GM04504 (cell line): ENCODE data around the gene NKTR.

Experiments used
- DNase-seq: peaks from one replicate; pipeline ENCODE4 v3.0.0-alpha.2; 2012; ENCODE audit warnings: low read depth

NKTR gene

GRCh38 chr3:42662037-42662812 is 61.7 kb downstream of the NKTR start:
- DNase-seq = no peak

DNA sequence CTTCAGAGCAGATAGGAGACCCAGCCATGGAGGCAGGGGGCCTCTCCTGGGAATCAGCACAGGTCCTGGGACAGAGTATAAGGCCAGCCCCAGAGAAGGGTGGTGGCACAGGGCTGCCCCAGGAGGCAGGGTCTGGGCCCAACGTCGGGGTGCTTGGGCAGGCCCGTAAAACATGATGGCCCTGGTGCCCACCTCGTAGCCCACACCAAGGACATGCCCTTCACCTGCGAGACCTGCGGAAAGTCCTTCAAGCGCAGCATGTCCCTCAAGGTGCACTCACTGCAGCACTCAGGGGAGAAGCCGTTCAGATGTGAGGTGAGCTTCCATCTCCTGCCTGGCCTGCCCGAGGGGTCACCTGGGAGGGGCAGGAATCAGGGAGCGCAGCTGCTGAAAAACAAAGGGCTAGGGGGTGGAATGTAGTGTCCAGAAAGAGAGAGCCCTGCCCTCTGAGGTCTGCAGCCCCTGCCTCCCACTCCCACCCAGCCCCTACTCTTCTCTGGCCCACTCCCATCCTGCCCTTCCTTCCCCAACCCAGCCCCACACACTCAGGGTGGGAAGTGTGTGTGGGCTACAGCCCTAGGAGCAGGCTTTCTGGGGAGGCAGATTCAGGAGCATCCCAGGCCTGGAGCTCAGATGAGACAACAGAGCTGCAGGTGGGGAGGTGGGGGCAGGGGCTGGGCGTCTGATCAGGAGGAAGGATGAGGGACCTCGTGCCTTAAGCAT is 62.5 kb downstream of the NKTR start:
- DNase-seq = no peak

GRCh38 chr3:42663581-42664437 is 63.3 kb downstream of the NKTR start:
- no peak for DNase-seq

DNA sequence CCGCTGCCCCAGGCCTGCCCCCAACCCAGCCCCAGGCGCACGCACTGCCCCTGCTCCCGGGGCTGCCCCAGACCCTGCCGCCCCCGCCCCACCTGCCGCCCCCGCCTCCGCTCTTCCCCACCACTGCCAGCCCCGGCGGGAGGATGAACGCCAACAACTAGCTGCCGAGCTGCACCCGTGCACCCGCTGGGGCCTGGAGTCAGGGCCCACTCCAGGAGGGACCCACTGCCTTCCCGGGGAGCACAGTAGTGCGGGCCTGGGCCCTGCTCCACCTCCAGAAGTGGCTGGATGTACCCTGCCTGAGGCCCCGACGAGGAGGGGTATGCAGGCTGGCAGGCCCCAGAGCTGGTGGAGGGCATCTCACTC is 63.9 kb downstream of the NKTR start:
- no peak for DNase-seq

DNA sequence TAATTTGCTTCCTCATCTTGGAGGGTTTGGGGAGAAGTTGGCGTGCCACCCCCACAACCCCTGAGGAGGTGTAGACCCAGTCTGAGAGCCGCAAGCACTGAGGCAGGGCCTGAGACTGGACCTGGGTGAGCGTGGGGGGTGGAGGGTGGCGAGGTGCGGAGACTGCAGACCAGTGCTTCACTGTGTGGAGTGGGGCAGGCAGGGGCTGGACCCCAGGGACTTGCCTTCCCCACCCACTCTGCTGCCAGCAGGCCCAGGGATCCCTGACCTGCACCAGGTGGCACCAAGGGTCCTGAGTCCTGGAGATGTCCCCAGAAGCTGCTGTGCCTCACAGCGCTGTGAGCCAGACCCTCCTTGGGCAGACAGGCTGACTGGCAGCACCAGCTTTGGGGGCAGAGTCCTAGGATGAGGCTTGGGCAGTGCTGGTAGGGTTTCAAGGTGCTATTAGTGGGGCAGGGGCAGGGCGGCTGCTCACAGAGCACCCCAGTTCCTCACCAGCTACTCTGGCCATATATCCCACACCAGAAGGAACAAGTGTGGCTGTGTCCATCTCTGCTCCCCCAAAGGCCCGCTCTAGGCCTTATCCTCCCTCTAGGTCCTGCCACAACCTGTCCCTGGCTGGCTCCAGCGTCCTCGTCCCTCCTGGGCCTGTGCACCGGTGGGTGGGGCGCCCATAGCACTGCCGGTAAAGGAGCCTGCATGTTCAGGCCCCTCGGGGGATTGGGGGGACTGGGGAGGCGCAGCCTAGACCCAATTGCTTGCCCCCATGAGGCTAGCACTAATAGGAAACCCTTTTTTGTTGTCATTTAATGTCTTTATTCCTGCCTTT is 64.8 kb downstream of the NKTR start:
- DNase-seq = no peak

DNA sequence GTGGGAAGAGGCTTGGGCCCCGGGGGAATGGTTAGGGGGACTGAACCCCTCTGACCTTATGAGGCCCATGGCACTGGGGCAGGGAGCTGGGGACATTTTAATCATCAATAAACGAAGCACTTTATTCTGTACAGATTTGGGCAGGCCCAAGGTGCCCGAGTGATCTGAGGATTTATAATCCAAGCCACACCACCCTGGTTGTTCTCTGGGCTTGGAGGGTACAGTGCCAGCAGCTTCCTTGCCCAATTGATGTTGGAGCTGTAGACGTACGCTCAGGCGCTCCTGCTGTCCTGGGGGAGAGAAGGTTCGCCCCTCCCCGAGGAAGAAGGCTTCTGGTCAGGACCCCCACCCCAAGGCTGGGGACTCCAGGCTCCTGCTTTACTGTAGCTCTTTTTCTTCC is 65.5 kb downstream of the NKTR start:
- DNase-seq = no peak

GRCh38 chr3:42666577-42666998 is 66.1 kb downstream of the NKTR start:
- no peak for DNase-seq

DNA sequence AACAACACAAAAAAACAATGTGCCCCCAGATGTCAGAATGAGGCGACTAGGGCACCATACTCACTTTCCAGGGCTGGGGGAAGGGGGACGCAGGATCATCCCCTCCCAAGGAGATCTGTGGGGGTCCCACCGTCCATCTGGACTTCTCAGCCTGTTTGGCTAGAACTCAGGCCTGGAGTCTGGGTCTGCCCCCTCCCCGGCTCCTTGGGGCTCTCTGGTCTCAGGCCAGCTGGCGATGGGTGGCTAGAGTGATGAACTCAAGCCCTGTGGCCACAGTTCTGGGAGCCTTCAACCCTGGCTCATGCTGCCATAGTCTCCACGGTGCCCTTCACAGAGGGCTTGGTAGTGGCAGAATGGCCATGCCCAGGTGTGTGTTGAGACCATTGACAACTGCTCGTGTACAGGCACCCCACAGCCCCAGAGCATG is 66.6 kb downstream of the NKTR start:
- DNase-seq = no peak

DNA sequence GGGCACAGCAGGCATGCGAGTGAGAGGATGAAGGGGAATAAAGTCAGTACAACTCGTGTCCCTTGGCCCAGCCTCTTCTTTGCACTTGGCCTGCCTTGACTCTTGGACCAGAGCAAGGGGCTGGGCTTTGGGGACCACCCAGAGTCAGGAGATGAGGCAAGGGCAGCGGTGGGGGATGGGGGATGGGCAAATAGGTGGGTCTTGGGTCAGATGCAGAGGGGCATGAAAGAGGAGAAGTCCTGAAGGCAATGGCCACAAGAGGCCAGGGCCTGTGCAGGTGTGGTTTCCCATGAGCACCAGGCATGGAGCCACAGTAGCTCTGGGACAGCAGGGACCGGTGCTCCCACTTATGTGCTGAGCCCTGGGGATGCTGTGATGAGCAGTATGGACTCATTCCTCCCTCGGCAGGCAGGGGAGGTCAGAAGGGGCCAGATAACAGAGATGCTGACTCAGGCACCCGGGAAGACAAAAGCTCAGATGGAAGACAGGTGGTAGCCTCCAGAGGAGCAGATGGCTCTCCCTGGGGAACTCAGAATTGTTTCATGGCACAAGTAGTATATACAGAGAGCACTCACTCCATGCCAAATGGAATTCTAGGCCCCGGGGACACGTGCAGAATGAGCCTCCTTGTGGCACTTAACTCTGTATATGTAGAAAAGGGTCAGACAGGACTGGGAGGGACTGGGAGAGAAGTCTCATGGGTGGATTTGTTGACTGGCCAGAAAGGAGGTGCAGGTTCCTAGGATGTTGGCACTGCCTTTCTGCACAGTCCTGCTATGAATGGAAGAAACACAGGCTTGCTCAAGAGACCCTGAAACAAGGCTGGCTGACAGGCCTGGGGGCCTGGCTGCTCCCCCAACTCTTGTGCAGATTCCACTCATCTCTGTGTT is 67.3 kb downstream of the NKTR start:
- DNase-seq = no peak

DNA sequence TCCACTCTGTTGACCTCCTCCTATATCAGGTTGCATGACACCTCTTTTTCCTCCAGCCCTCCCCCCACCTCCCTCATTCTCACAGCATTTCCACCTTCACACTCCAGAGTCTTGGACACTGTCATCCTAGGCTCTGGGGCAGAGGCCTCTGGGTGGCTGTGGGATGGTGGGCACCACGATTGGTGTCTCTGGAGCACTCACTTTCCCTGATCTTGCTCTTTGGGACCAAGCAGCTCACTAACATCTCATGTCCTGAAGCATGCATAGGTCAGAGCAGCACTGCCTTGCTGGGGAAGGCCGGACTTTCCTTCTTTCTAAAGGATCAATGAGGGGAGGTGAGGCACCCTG is 67.9 kb downstream of the NKTR start:
- DNase-seq = no peak

DNA sequence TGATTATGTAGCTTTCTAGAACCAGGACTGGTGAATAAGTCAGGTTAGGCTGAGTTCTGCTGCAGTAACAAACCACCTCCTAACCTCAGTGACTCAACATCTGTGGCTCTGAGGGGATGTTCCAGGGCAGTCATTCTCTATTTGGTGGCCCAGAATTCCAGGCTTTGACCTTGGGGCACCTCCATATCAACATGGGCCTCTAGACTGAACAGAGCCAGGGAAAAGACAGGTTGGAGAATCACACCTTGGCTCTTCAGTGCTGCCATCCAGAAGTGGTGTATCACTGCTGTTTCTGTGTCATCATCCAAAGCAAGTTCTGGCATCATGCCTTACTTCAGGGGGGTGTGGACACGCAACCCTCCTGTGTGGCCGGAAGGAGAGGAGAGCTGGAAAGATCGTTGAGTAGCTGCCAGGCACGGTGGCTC is 68.3 kb downstream of the NKTR start:
- DNase-seq = no peak

- DNase-seq = no peak
Measured at GRCh38 chr3:42670051-42670576, 69.6 kb downstream of the NKTR start.

- DNase-seq = no peak
Measured at GRCh38 chr3:42670670-42671069, 70.2 kb downstream of the NKTR start.

- DNase-seq = no peak
Measured at GRCh38 chr3:42672515-42672914, 72.0 kb downstream of the NKTR start.

DNA sequence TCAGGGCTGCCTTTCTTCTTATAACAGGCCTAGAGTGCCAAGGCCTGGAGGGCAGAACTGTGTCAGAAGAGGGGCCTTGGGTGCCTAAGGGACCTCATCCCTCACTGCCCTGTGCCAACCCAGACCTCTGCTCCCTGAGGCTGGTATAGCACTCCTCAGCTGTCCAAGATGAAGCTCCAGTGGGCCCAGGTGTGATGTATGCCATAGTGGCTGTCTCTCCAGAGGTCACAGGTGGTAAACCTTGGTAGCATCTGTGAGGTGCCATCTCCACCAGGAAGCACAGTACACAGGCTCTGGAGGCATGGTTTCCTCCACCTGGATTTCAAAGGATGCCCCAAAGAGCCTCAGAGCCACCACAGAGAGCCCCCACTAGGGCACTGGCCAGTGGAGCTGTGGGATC is 72.6 kb downstream of the NKTR start:
- no peak for DNase-seq

DNA sequence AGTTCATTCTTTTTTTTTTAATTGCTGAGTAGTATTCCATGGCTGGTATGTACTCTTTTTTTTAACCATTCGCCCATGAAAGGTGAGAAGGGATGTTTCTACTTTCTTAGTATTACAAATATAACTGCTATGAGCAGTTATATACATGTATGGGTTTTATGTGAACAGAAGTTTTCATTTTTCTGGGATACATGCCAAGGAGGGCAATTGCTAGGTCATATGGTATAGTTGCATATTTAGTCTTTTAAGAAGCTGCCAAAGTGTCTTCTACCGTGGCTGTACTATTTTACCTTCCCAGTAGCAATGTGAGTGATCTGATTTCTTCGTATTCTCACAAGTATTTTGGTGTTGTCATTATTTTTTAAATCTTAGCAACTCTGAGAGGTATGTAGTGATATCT is 73.7 kb downstream of the NKTR start:
- DNase-seq = no peak

DNA sequence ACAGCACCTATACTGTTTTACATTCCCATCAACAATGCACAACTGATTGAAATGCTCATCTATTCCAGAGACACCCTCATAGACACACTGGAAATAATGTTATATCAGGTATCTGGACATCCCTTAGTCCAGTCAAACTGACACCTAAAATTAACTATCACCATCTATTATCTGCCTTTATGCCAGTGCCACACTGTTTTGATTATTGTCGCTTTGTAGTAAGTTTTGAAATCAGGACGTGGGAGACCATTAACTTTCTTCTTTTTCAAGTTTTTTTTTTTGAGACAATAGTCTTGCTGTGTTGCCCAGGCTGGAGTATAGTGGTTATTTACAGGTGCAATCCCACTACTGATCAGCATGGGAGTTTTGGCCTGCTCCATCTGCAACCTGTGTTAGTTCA is 75.4 kb downstream of the NKTR start:
- no peak for DNase-seq

- no peak for DNase-seq
Measured at GRCh38 chr3:42678447-42678846, 78.0 kb downstream of the NKTR start.

DNA sequence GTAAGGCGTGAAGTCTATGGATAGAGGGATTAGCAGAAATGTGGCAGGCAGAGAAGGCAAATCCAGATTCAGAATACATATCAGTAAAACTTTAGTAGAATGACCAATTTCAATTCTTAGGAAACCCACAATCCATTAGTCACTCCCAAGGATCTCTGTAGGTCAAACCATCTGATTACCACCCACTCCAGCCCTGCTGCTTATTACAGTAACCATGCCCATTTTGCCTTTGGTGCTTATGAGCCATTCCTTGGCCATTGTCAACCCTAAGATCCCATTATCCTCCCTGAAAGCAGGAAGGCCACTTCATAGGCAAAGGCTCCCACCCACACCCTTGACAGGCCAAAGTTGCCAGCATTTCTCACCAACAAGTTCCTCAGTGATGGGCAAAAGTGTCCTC is 79.8 kb downstream of the NKTR start:
- DNase-seq = no peak

DNA sequence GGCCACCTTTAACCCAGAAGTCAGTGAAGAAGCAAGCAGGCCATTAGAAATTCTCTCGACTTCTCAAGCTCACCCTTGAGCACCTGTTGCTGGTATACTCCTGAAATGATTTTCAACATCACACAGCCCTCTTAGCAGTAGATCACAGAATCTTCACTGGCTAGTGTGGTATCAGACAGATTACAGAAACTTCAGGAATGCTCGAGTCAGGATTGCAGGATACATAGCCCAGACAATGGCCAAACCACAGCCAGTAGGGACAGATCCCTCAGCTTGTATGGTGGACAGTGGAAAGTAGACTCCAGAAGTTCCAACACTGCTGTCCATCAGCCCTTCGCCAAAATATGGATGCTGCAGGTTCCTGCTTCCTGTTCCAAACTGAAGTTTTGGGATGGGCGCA is 80.3 kb downstream of the NKTR start:
- DNase-seq = no peak
